Mucosa of gallbladder (tissue), 1 donor: ENCODE results near the gene STMN3. TPM values are rescaled to one million over a fixed set of nuclear protein-coding genes. Genes with fewer than 3 reads are reported as not detected.
"Not testable (repeated sequence)": the region's sequence is repeated elsewhere in the genome, so short reads cannot be mapped to it uniquely, and the experiment has no call there.

Experiments
- DNase-seq: peaks from one replicate; pipeline ENCODE4 v3.0.0-alpha.2; 2020; ENCODE audit warnings: low spot score
- total RNA-seq: library from RNA; stranded (reverse); gene quantifications from one replicate; pipeline ENCODE4 v1.2.1, GENCODE V29; 2021
- donor health status: DM: no; HTN: no; CAD: no.

STMN3 gene
- total RNA-seq, 1 donor from 2014 or later, result 11.1 TPM

DNA sequence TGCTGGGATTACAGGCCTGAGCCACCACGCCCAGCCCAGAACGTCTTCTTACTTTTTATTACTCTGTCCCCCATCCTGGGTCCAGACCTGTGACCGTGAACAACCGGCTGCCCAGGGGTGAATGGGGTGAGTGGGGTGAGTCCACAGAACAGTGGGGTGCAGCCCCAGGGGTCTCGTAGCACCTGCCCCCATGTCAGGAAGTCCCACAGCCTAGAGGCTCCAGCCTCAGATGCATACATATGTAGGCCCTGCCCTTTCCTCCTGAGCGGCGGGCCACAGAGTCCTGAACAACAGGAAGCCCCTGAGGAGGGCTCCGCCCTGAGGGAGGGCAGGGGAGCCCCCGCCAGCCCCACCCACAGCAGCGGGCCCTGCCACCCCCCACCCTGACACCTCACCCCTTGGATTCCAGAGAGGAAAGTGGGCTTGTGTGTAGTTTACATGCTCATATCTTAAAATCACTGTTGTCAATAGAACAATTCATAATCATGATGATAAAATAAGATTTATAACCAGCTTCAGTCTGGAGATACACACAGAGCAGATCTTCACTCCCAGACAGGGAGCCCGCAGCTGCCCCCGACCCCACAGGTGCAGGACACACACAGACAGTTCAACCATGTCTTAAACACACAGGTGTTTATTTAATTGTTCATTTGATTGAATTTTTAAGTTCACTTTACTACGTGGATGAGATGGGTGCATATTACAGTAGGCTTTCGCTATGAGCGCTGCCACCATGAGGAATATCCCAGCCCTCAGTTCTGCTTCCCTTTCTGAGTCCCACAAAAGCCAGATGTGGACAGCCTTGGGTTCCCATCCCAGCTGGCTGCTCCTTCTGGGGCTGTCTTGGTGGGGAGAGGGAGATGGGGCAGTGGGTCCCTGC lies 13.9 kb downstream of the STMN3 start:
- DNase-seq, result no peak

DNA sequence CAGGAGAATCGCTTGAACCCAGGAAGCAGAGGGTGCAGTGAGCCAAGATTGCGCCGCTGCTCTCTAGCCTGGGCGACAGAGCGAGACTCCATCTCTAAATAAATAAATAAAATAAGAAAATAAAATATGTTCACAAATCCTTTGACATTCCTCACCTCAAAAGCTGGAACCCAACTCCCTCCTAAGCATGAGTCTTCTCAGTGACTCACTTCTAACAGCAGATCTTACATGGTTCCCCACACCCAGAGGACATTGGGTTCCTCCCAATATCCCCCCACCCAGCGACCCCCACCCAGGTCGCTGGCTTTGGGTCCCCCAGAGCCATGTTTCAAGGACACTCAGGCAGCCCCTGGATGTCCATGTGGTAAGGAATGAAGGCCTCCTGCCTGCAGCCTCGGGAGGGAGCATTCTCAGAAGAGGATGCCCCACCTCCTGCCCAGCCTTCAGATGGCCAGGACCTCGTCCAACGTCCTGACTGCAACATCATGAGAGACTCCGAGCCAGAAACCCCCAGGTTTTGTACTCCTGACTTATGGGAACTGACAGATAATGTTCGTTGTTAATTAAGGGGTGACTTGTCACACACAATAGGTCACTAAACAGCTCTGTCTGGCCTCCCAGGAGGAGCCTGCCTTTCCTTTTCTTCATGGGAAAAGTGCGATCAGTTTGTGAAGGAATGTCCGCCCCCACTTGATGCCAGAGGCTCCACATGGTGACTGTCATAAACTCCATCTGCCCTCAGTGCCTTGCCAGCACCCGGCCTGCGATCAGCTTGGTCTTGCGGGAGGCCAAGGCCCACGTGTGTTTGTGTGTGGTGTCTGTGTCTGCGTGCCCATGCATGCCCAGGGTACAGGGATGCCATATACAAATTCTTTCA lies 16.2 kb downstream of the STMN3 start:
- DNase-seq, result no peak

DNA sequence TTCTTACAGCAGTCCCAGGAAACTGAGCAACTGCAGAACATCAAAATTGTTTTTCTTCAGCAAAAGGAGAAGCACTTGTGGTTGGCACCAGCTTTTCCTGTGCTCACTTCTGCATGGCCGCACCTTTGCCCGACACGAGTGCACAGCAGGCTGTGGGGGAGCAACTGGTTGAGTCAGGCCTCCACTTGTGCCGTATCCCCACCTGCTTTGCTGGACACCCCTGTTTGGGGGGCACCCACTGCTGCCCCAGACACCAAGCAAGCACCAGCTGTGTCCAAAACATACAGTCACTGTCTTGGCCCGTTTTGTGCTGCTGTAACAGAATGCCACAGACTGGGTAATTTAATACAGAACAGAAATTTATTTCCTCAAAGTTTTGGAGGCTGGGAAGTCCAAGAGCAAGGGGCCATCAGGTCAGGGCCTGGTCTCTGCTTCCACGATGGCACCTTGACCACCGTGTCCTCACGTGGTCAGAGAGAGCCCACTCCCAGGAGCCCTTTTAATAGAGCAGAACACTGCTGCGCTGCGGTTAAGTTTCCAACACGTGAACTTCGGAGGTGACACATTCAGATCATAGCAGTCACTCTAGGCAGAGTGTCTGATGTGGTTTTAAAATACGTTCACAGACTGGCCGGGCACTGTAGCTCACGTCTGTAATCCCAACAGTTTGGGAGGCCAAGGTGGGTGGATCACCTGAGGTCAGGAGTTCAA lies 17.6 kb downstream of the STMN3 start:
- DNase-seq, result no peak

DNA sequence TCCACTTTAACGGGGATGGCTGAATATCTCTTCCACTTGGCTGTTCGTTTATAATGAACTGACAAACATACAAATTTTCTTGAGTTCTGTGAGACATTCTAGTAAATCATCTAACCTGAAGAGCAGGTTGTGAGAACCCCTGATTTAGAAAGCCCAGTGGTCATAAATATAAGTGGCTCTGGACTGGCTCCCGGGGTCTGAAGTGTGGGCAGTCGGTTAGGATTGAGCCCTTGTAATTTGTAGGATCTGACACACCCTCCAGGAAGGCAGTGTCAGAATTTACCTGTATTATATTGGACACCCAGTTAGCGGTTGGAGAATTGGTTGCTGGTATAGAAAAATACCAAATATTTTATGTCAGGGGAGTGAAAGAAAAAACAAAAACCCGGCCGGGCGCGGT lies 19.5 kb downstream of the STMN3 start:
- no peak for DNase-seq

DNA sequence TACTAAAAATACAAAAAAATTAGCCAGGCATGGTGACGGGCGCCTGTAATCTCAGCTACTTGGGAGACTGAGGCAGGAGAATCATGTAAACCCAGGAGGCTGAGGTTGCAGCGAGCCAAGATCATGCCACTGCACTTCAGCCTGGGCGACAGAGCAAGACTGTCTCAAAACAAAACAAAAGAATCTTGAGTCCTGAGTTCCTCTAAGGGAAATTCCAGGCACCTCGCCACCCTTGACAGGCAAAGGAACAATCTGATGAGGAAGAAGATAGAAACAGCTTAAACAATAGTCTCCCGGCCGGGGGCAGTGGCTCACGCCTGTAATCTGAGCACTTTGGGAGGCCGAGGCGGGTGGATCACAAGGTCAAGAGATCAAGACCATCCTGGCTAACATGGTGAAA lies 21.8 kb downstream of the STMN3 start:
- not testable (repeated sequence) for DNase-seq

DNA sequence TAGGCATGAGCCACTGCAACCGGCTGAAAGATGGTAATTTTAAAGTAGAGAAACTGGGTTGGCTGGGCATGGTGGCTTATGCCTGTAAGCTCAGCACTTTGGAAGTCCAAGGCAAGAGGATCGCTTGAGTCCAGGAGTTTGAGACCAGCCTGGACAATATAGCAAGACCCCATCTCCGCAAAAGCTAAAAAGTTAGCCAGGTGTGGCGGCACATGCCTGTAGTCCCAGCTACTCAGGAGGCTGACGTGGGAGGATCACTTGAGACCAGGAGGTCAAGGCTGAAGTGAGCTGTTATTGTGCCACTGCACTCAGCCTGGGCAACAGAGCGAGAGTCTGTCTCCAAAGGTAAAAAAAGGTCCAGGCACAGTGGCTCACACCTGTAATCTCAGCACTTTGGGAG lies 22.3 kb downstream of the STMN3 start:
- not testable (repeated sequence) for DNase-seq

DNA sequence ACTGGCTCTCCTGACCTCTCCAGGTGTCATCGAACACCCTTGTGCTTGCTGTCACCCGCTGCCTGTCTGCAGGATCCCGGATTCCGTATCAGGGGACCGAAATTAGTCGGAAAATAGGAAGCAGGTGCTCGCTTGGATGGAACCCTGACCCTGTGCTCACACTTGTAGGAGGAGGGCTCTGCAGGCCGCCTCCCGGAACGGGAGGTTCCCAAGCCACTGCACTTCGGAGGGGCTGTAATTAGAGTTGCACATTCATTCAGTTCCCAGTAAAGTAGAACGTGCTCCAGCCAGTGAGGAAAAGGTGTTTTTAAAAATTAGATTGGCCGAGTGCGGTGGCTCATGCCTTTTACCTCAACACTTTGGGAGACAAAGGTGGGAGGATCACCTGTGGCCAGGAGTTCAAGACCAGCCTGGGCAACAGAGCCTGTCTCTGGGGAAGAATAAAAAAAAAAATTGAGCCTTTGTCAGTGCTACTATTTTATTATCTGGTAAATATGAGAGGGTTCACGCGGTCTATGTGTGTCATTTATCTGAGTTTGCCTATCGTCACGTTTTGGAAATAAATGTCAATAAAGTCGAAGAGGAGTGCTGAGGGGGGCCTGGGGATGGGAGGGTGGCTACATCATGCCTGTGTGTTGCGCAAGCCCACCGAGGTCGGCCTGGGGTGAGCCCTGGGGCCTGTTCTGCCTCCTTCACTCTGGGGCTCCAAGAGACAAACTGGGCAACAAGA lies 24.8 kb downstream of the STMN3 start:
- DNase-seq, result no peak

DNA sequence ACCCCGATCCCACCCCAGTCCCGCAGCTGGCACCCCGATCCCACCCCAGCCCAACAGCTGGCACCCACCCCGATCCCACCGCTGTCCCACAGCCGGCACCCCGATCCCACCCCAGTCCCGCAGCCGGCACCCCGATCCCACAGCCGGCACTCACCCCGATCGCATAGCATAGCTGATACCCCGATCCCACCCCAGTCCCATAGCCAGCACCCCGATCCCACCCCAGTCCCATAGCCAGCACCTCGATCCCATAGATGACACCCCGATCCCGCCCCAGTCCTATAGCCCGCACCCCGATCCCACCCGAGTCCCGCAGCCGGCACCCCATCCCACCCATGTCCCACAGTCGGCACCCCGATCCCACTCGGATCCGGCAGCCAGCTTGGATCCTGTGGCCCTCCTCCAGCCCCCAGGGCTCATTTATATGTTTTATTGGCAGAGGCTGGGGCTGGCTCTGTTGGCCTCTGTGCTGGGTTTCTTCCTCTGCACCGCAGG lies 25.4 kb downstream of the STMN3 start:
- no peak for DNase-seq

DNA sequence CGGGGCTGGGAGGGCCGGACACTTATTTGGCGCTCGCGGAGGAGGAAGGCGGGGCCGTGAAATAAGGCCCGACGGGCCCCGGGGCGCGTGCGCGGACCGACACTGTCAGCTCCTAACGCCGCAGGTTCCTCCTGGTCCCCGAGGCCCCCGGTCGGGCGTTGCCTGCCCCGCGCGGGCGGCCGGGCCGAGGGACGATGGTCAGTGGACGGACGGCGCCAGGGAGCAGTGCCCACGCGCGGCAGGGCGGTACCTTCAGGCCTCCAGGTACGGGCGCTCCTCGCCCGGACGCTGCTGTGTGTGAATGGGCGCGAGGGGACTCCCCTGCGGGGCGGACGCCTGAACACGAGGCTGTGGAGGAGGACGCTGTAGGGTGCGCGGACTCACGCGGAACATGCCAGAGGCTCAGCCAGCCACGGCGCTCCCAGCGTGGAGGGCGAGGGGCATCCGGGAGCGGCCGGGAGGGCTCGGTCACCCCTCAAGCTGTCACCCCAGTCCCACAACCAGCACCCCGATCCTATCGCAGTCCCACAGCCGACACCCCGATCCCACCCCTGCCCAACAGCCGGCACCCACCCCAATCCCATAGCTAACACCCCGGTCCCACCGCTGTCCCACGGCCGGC lies 26.0 kb downstream of the STMN3 start:
- peak; percentile 95 for DNase-seq

DNA sequence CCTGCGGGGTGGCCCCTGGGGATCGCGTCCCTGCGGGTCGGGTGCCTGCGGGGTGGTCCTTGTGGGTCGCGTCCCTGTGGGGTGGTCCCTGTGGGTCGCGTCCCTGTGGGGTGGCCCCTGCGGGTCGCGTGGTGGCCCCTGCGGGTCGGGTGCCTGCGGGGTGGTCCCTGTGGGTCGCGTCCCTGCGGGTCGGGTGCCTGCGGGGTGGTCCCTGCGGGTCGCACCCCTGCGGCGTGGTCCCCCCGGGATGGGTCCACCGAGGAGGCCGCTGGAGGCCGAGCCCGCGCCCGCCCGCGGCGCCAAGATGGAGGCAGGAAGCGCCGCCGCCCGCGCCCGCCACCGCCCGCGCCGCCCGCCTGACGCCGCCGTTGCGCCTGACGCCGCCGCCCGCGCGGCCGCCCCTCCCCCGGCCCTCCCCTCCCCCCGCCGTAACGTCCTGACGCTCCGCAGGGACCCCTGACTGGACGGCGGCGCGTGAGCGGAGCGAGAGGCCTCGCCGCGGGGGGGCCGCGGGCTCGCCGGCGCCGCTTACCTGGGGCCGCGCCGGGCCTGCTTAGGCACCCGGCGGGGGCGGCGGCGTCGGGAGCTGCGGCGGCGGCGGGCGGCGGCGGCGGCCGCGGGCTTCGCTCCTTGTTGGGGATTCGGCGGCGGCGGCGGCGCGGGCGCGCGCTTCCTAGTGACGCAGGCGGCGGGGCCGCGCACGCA lies 26.6 kb downstream of the STMN3 start, which contains the start of gene GMEB2:
TSS of gene GMEB2 (minus strand) at position 678 of the 705 bp plus-strand sequence. CDS start 7,704 bp downstream, outside the sequence.
- DNase-seq, result peak; percentile 62

DNA sequence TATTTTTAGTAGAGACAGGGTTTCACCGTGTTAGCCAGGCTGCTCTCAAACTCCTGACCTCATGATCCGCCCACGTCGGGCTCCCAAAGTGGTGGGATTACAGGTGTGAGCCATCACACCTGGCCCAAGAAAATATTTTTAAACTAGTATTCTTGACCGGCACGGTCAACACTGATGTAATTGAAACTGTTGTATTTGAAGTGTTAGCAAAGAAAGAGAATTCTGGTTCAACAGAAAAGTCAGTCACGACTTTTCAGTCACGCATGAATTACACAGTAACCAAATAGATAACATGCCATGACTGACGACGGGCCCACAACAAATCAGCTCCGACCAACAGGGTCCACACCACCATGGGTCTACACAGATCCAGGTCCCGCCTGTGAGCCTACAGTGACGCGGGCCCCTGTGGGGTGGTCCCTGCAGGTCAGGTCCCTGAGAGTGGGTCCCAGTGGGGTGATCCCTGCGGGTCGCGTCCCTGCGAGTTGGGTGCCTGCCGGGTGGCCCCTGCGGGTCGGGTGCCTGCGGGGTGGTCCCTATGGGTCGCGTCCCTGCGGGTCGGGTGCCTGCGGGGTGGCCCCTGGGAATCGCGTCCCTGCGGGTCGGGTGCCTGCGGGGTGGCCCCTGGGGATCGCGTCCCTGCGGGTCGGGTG lies 27.3 kb downstream of the STMN3 start:
- no peak for DNase-seq

DNA sequence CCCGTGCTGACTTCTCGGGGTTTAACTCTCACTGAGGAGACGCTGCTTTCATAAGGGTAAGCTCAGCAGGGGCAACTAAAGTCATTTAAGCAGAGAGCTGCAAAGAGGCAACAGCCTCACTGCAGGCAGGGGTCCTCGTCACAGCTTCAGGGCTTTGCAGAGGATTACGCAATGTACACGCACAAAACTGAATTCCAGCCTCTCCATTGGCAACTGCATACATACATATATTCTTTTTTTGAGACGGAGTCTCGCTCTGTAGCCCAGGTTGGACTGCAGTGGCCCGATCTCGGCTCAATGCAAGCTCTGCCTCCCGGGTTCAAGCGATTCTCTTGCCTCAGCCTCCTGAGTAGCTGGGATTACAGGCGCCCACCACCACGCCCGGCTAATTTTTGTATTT lies 28.7 kb downstream of the STMN3 start:
- no peak for DNase-seq

DNA sequence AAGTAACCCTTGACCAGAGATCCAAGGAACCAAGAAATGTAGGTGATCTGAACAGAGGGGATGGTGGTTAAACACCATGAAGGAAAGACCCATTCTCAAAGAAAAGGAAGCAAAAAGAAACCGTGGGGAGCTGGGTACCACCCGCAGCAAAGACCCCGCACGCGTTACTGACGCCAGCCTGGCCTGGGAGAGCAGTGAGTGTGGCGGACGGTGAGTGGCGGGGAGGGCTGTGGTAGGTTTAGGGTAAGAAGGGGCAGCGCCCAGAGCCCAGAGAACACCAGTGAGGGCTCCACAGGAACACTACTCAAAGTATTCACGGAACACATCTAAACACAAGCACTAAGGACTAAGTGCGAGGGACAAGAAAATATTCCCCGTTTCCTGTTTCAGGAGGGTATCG lies 30.5 kb downstream of the STMN3 start:
- no peak for DNase-seq

DNA sequence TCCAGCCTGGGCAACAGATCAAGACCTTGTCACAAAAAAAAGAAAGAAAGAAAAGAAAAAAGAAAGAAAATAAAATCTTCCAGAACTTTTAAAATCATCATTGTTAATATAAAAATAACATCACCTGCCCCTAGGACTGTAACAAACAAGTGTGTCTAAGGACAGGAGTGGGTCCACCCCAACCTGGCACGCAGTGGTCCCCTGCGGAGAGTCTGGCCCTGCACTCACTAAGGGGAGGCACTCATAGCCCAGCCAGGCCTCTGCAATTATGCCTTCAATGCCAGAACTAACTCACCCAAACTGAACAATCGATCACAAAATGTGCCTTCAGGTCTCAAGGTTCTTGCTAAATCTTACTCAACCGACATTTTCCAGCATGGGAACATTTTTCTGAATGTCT lies 31.1 kb downstream of the STMN3 start:
- no peak for DNase-seq

DNA sequence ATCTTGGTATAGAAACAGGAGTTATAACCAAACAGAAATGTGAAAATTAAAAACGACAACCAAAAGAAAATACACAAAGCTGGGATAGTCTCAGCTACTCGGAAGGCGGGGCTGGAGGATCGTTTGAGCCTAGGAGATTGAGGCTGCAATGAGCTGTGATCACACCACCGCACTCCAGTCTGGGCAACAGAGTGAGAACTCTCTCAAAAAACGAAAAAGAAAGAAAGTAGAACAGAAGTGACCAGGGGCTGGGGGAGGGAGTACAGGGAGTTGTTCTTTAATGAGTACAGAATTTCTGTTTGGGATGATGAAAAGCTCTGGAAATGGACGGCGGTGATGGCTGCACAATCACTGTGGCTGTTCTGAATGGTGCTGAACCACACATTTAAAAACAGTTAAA lies 32.2 kb downstream of the STMN3 start:
- DNase-seq, result no peak

DNA sequence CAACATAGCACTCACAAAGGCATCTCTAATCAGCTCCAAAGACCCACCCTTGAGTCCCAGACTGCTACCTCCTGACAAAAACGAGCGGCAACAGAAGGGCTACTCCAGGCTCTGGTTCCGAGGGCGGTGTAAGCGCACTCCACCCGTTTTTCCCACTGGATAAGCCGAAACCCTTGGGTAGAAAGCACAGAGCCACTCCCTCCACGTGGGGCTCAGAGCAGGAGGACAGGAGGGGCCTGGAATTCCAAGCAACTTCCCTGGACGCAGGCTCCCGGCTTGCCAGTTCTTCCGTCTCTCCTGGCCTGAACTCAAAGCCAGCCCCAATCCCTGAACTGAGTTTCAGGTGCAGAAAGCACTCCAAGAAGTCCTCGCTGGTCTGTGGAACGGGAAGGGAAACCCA lies 33.7 kb downstream of the STMN3 start:
- DNase-seq, result no peak

DNA sequence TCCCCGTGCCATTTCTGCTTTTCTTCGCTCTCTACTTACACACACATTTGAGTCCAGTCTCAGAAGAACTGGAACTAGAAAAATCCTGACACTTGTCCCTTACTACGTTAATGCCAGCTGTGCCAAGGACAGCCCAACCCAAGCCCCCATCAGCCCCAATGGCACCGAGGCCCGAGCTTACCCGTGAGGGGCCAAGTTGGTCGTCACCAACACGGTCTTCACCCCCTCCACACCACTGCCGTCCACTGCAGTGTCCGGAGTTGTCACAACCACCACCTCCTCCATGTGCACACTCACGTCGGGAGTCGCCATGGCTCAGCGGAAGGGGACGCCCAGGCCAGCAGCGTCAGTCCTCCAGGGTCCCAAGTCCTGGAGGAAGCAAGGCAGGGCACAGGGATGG lies 34.1 kb downstream of the STMN3 start:
- no peak for DNase-seq

DNA sequence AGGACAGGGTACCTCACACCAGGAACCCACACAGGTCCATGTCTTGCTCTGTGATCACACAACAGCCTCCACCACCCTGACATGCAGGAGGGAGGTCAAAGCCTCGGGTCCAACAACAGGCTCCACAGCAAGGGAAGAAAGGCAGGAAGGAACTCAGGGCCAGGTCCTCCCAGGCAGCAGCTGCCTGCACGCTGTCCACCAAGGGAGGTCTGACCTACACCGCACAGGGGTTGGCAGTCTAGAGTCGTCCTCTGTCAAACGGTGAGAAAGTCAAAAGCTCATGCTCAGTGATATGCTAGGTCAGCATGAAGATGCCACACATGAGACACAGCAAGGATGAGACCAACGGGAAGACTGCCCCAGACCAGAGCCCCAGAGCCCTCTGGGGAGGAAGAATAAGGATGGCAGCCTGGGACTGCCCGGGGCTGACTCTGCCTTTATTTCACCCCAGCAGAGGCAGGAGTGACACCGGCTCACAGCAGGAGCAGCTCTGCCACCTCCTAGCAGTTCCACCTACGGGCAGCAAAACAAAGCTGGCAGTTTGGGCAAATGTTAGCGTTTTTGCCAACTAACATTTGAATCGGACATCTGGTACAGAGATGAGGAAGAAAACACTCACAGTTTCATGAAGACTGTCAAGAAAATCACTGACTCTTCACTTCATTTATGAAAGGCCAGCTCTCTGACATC lies 34.8 kb downstream of the STMN3 start:
- DNase-seq, result no peak

DNA sequence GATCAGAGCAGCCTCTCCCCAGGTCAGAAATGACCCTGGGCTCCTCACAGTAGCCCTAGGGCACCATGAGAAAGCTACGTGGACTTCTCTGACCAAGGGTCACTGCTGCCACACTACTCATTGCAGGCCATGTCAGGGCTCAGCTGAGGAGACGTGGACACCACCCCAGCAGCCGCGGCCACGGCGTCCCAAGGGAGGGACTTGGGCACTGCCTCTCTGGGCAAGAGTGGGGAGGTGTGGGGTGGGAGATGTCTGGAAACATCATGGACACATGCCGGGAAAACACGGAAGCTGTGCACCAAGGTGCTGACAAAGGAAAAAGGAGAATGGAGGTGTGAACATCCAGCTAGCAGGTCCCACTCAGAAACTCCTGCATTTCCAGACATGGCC lies 35.4 kb downstream of the STMN3 start:
- no peak for DNase-seq
